GM12891 (cell line): ENCODE measurements around the gene NMNAT2.

Experiments
- POLR2A ChIP-seq: IDR thresholded peaks from 2 replicates; pipeline ENCODE4 v1.6.1; 2011; ENCODE audit warnings: low read depth, low read length, control low read depth
- POLR2AphosphoS5 ChIP-seq: IDR thresholded peaks from 2 replicates; pipeline ENCODE4 v1.6.1; 2011; ENCODE audit warnings: low read depth, low read length, control low read depth
- POU2F2 ChIP-seq: IDR thresholded peaks from 2 replicates; pipeline ENCODE4 v1.6.1; 2011; ENCODE audit warnings: low read depth, mild to moderate bottlenecking, control low read depth, low read length, moderate library complexity
- SPI1 ChIP-seq: IDR thresholded peaks from 2 replicates; pipeline ENCODE4 v1.6.1; 2011; ENCODE audit warnings: low read depth, low read length, control low read depth
- TAF1 ChIP-seq: IDR thresholded peaks from 2 replicates; pipeline ENCODE4 v1.6.1; 2011; ENCODE audit warnings: low read depth, low read length, control low read depth

GRCh38 chr1:183313063-183313462 is 105.1 kb downstream of the NMNAT2 start:
- TF ChIP-seq POLR2A (no peak), POLR2AphosphoS5 (no peak), SPI1 (no peak), TAF1 (no peak), POU2F2 (no peak)
